HG02610 (cell line): ENCODE measurements around the gene CFAP100.

ENCODE experiments used
- ATAC-seq: cut with Tn5 transposase; IDR thresholded peaks from one replicate; pipeline ENCODE4 v1.9.1; 2021; ENCODE audit warnings: mild to moderate bottlenecking, moderate library complexity; ENCODE audit not compliant: unreplicated experiment

CFAP100 gene

GRCh38 chr3:126399351-126399735, 4.6 kb downstream of the CFAP100 start:
- peak; percentile 74 for ATAC-seq

GRCh38 chr3:126399756-126400155, 5.0 kb downstream of the CFAP100 start:
- no peak for ATAC-seq

- ATAC-seq = no peak
These were observed 7.0 kb downstream of the CFAP100 start for GRCh38 chr3:126401611-126402160.

- ATAC-seq = no peak
These were observed 7.5 kb downstream of the CFAP100 start for GRCh38 chr3:126402178-126402577.

- no peak for ATAC-seq
These were observed 8.1 kb downstream of the CFAP100 start for GRCh38 chr3:126402666-126403302.

- no peak for ATAC-seq
These were observed 11.9 kb downstream of the CFAP100 start for GRCh38 chr3:126406389-126407296.

GRCh38 chr3:126407412-126408044, 12.8 kb downstream of the CFAP100 start:
- ATAC-seq = no peak

- no peak for ATAC-seq
These were observed 13.4 kb downstream of the CFAP100 start for GRCh38 chr3:126408099-126408498.

GRCh38 chr3:126412841-126413692, 18.4 kb downstream of the CFAP100 start:
- no peak for ATAC-seq

GRCh38 chr3:126413693-126414080, 19.0 kb downstream of the CFAP100 start:
- ATAC-seq = no peak

GRCh38 chr3:126414406-126414805, 19.7 kb downstream of the CFAP100 start:
- ATAC-seq = no peak

- ATAC-seq = no peak
These were observed 20.4 kb downstream of the CFAP100 start for GRCh38 chr3:126414961-126415660.

- no peak for ATAC-seq
These were observed 21.2 kb downstream of the CFAP100 start for GRCh38 chr3:126415661-126416591.

GRCh38 chr3:126416943-126417342, 22.2 kb downstream of the CFAP100 start:
- ATAC-seq = no peak

GRCh38 chr3:126417515-126417914, 22.8 kb downstream of the CFAP100 start:
- no peak for ATAC-seq

GRCh38 chr3:126417981-126418530, 23.3 kb downstream of the CFAP100 start:
- no peak for ATAC-seq

- no peak for ATAC-seq
These were observed 24.0 kb downstream of the CFAP100 start for GRCh38 chr3:126418661-126419131.

- ATAC-seq = no peak
These were observed 24.5 kb downstream of the CFAP100 start for GRCh38 chr3:126419151-126419703.
